Fibroblast of villous mesenchyme (primary cell): ENCODE results near the gene TERT. TPM values are rescaled to one million over a fixed set of nuclear protein-coding genes. Genes with fewer than 3 reads are reported as not detected.
A peak's percentile ranks its signal among the peaks of the same experiment; 100 is the strongest.

Experiments used
- DNase-seq: peaks from one replicate; pipeline ENCODE4 v3.0.0-alpha.2; 2010; ENCODE audit warnings: low read depth
- H3K4me3 ChIP-seq: 2 replicates; pipeline ENCODE4 v1.5.1; 2011; ENCODE audit warnings: low read depth, mild to moderate bottlenecking, low read length
- small RNA-seq: library from RNA; depleted of rRNA; stranded (forward); fragments of <200 nt; gene quantifications from one replicate; pipeline ENCODE3, GENCODE V24; 2012
- total RNA-seq: library from RNA; depleted of rRNA; stranded (reverse); fragments of >200 nt; gene quantifications from 2 replicates; pipeline ENCODE4 v1.2.3, GENCODE V29; 2012
- TF ChIP-seq, protein P1 (sequence below): IDR thresholded peaks from 2 replicates; pipeline ENCODE4 v1.5.1; 2012; ENCODE audit warnings: low read depth, mild to moderate bottlenecking, low read length; ENCODE audit not compliant: insufficient read depth

The TERT gene
- total RNA-seq, 1 donor = not detected

- DNase-seq = no peak
- TF ChIP-seq, protein P1, sequence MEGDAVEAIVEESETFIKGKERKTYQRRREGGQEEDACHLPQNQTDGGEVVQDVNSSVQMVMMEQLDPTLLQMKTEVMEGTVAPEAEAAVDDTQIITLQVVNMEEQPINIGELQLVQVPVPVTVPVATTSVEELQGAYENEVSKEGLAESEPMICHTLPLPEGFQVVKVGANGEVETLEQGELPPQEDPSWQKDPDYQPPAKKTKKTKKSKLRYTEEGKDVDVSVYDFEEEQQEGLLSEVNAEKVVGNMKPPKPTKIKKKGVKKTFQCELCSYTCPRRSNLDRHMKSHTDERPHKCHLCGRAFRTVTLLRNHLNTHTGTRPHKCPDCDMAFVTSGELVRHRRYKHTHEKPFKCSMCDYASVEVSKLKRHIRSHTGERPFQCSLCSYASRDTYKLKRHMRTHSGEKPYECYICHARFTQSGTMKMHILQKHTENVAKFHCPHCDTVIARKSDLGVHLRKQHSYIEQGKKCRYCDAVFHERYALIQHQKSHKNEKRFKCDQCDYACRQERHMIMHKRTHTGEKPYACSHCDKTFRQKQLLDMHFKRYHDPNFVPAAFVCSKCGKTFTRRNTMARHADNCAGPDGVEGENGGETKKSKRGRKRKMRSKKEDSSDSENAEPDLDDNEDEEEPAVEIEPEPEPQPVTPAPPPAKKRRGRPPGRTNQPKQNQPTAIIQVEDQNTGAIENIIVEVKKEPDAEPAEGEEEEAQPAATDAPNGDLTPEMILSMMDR = no peak
- no peak overlapping the region for H3K4me3 ChIP-seq
Observed at GRCh38 chr5:1206521-1207412, 88.1 kb downstream of the TERT start.

- DNase-seq = no peak
- TF ChIP-seq, protein P1 = no peak
- H3K4me3 ChIP-seq = no peak overlapping the region
Observed at GRCh38 chr5:1205255-1206180, 89.3 kb downstream of the TERT start.

DNA sequence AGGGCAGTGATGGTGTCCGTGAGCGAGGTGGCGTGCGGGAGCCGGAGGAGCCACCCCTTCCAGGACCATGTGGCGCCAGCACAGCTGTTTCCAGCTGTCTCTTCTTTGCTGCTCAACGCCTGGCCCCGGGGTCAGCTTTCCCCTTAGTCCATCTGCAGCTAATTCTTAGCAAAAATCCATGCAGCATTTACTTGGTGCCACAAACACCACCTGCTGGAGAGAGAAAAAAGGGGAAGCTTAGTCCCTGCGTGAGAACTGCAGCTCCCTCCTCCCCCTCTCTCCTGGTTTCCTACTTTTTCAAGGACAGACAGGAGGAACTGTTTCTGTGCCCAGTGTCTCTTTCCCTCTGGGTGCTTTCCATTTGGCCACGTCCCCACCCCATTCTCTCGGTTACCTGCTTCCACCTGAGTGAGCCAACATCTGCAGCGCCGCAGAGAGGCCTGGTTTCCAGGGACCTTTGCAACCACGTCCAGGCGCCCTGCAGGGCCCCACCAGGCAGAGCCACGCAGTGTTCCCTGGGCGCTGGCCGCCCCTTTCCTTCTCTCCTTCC lies 90.1 kb downstream of the TERT start:
- DNase-seq = peak; percentile 45
- TF ChIP-seq, protein P1 = peak; percentile 31

GRCh38 chr5:1203968-1204692 lies 90.7 kb downstream of the TERT start:
- no peak overlapping the region for H3K4me3 ChIP-seq
- DNase-seq = no peak
- TF ChIP-seq, protein P1 = no peak

More for the DNA sequence above, 90.1 kb downstream of the TERT start:
- no peak overlapping the region for H3K4me3 ChIP-seq

GRCh38 chr5:1203311-1203967 lies 91.4 kb downstream of the TERT start:
- TF ChIP-seq, protein P1 = no peak
- no peak overlapping the region for H3K4me3 ChIP-seq
- DNase-seq = no peak

Small RNAs within 50 kb of the gene (small RNA-seq; reads per million reads assigned to genes)
- not detected for gene MIR4457

Other genes starting within 250 kb of the TERT start
- gene SLC12A7, start 183.0 kb downstream of the TERT start, total RNA-seq = 9.5 and 12.9 TPM in 2 replicates
- not detected in 2 replicates for gene SLC6A19, start 93.5 kb downstream of the TERT start, total RNA-seq
- not detected in 2 replicates for gene SLC6A18, start 69.7 kb downstream of the TERT start, total RNA-seq
- 180 and 252 TPM in 2 replicates for gene CLPTM1L, start 50.0 kb upstream of the TERT start, total RNA-seq
- gene SLC6A3, start 150.4 kb upstream of the TERT start, total RNA-seq = not detected in 2 replicates
- 35.8 and 57.4 TPM in 2 replicates for gene LPCAT1, start 228.9 kb upstream of the TERT start, total RNA-seq